Measurements from ENCODE around the gene PRM1.

DNA sequence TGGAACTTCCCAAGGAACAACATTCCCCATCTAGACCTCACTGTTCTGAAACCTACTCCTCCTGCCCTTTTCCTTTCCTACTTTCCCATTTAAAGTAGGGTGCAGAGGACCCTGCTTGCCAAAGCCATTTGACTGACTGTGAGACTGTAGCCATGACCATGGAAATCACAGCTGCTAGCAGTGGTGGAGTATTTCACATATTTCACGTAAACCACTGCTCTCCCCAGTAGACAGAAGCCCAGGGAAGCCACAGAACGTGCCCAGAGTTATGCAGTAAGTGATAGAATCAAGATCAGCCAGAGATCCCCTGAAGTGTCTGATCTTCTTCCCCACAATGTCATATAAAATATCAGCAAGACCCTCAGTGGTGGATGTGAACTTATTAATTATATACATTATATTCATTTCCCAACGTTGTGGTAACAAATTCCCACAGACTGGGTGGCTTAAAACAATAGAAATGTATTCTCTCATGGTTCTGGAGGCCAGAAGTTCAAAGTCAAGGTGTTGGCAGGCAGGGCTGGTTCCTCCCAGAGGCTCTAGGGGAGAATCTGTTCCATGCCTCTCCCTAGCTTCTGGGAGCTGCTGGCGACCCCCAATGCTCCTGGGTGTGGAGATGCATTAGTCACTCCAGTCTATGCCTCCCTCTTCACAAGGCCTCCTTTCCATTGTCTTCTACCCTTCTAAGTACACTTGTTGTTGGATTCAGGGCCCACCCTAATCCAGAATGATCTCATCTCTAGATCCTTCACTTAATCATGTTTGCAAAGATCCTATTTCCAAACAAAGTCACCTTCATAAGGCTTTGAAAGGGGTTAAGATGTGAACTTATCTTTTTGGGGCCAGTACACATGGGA is 20.7 kb upstream of the PRM1 start:
- no peak for TF ChIP-seq POLR2A (IDR thresholded peaks at IDR 0.05; ENCODE audit: extremely low read depth, insufficient read length)
- TF ChIP-seq, protein P1, sequence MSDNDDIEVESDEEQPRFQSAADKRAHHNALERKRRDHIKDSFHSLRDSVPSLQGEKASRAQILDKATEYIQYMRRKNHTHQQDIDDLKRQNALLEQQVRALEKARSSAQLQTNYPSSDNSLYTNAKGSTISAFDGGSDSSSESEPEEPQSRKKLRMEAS (IDR thresholded peaks at IDR 0.05; ENCODE audit: low read depth, low read length), result no peak
